HG03571 (cell line): ENCODE results near the gene ERICH6.

Source experiments
- ATAC-seq: cut with Tn5 transposase; IDR thresholded peaks from one replicate; pipeline ENCODE4 v1.9.1; 2021; ENCODE audit not compliant: unreplicated experiment

The ERICH6 gene

GRCh38 chr3:150703756-150704344 lies at the start of gene ERICH6:
Gene ERICH6, minus strand, starts transcription at chr3:150703920. Its CDS starts 22 bp downstream, at chr3:150703898.
- ATAC-seq: peak; percentile 99

DNA sequence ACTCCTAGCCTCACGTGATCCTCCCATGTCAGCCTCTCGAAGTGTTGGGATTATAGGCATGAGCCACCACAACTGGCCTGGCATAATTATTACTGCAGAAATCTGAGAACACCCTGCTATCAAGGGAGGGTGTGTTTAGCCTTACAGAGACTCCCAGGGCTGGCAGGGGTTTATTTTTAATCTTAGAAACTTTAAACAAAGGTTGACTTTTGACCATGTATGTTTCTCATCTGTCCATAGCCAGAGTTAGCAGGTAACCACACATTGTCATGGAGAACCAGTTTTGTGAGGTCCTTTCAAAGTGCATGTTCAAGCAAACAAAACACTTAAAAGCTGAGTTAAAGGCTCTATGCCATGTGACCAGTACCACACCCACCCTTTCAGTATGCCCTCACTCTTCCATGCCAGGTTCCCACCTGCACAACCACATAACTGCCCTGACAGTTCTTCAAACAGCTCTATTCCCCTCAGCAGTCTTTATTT lies 48.1 kb upstream of the ERICH6 start:
- ATAC-seq: no peak

- no peak for ATAC-seq
These were observed 45.5 kb upstream of the ERICH6 start for GRCh38 chr3:150749255-150749654.

- ATAC-seq: no peak
These were observed 44.9 kb upstream of the ERICH6 start for GRCh38 chr3:150748684-150749047.

DNA sequence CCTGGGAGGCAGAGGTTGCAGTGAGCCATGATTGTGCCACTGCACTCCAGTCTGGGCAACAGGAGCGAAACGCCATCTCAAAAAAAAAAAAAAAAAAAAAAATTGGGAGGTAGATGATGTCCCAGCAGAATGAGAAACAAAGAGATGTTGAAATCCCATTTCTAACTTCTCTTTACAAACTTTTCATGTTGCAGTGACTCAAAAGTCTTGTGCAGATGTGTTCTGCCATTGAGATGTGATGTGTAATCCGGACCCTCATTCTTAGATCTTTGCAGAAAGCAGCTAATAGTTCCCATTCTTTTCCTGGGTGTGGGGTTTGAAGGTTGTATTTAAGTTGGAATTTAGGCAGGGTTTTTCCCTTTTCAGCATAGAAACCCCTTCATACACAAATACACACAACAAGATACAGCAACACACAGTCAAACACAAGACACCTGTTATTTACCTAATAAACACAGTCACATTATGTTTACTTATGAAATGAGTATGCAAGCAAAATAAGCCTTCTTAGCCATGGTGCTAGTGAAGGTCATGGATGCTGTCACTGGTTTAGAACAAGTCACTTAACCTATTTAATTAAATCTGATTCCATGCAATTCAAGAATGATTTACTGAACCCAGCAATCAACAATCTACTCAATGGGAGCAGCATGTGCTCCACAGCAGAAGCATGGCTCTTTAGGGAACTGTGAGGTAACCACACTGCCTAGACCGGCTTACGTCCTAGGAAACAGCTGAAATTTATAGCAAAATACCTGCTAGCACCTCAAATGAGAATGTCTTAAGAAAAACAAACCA lies 44.4 kb upstream of the ERICH6 start:
- ATAC-seq: no peak

DNA sequence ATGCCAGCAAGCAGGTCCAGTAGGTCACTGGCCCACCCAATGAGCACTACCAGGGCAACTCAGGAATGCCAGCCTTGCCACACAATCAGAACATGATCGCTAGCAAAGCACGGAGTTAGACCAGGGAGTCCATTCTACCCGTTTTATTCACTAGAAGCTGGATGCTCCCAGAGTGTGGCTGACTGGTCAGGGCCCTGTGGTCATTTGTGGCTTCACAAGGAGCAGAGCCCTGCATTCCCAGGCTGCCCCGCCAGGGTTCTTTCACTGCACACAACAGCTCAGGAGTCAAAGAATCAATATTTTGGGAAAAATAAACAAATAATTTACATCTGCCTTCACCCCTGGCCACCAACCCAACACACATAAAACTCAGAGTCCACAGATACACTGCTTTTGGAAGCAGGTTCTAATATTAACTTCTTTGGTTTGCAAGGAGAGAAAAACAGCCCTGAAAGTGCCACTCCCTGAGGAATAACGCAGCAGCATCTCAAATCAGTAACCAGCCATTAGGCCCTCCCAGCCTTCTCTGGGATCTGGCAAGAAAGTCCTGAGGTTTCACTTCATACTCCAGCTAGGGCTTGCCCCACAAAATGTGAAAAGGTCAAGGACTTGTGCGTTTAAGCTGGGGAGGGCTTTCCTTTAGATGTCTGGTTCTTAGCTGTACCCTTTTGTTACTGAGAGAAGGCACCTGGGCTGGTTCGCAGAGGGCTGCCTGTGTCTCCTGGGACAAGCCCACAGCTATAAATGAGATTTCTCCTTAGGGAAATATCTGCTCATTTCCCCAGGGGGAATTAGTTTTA lies 43.3 kb upstream of the ERICH6 start:
- ATAC-seq: no peak

GRCh38 chr3:150745832-150746231 lies 42.1 kb upstream of the ERICH6 start:
- ATAC-seq: no peak

DNA sequence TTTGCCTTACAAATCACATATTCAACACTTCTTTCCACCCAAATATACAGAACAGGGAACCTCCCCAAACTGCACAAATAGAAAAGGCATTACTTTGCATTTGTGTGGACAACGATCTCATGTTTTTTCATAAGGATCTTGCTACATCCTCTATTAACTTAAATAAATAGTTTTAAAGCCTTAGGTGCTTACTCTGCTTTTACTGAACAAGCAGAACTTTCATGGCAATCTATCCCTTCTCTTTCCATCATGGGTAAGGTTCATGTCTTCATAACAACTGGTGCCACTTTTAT lies 41.1 kb upstream of the ERICH6 start:
- no peak for ATAC-seq

DNA sequence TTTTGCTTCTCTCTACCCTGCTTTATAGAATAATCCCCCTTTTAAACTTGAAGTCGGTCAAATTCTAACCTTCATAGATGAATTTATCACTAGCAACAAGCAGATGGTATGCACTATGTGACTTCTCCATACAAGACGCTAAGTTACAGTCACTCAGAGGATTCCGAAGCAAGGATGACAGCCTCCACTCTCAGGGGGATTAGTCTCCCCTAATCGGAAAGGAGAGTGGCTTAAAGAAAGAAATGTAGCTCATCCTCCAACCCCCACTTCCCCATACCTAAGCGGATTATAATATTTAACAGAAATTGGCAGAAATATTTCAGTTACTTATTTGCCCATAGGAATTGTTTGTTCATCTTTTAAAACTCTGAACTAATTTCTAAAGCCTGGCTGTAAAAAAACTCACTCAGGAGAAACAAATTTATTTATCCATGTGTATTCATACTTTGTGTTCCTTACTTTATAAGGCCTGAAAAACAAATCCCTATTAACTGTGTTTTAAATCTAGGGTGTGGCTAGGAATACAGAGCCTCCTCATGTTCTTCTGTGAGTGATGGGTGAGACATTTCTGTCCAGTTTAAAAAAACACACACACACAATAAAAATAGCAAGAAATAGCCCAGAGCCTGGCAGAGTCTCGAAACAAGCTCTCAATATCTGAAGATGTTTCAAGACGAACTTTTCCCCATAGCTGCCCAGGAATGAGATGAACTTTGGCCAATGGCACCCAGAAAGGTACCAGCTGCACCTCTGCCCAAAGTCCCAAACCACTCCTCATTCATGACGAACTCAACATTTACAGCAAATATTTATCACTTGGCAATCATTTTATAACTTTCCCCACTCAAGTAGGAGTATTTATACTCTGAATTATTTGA lies 40.6 kb upstream of the ERICH6 start:
- ATAC-seq: no peak

- ATAC-seq: no peak
These were observed 39.8 kb upstream of the ERICH6 start for GRCh38 chr3:150743508-150743907.

GRCh38 chr3:150742679-150743078 lies 39.0 kb upstream of the ERICH6 start:
- ATAC-seq: no peak

DNA sequence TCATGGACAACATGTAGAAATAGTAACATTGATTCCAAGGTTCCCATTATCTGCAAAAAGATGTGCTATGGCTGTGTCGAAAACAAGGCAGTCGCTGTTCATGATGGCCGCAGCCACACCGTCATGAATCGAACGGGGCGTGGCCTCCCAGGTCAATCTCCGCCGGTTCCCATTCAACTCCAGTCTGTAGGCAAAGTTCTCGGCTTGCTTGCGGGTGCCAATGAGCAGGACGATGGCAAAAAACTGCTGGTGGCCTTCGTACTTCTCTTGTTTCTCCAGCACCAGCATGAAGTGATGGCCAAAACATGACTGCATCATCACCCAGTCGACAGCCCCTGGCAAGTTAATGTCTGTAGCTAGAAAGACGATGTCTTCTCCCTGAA lies 38.4 kb upstream of the ERICH6 start:
- no peak for ATAC-seq

DNA sequence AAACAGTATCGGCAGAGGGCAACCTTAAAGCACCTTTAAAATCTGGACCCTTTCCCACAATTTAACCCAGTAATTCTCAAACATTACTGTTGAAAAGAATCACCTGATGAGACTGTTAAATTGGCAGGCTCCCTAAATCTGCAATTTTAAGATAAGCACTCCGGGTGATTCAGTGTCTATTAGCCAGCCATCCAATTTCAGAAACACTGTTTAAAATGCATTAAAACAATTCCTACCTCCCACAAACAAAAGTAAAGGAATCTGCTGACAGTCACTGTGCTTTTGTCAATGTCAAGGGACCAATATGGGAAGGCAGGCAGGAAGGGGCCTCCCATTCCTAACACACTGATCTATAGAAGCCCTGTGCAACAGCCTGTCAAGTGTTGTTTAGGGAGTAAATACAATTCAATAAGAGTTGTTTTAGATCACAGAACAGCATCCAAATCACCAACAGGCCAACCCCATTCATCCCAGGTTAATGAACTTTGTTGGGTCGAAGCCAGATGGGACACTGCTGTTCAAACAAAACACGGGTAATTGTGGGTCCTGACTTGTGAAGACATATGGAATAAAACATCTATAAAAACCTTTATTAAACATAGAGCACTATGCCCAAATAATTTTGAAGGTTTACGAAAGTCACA lies 37.9 kb upstream of the ERICH6 start:
- ATAC-seq: no peak

DNA sequence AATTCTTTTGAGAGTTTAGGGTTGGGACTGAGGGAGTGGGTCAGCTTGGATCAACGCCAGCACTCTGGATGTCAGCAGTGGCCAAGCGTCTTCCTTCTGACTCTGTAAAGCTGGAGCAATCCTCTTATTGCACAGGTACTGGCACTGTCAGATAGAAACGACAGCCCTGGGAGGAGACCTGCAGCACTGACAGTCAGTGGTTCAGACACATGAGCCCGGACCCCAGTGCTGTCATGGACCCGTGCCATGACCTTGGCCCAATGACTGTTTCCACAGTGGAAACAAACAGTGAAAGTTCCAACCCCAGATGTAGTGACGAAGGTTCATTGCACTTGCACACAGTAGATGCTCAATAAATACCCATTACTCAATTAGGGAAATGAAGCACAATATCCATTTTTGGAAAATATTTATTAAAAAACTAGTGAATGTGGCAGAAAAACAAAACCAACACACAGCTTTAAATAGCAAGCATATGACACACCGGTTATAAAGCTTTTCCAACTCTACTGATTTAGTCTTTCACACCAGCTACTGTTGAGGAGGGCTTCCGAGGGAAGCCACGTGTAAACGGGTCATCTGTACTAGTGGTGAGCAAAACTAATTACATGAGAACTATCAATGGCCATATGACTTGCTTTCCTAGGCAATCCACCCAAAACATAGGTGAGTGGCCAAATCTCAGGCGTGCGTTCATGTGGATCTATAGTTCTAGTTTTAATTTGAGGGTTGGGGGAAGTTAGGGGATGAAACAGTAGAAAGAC lies 37.2 kb upstream of the ERICH6 start:
- no peak for ATAC-seq

DNA sequence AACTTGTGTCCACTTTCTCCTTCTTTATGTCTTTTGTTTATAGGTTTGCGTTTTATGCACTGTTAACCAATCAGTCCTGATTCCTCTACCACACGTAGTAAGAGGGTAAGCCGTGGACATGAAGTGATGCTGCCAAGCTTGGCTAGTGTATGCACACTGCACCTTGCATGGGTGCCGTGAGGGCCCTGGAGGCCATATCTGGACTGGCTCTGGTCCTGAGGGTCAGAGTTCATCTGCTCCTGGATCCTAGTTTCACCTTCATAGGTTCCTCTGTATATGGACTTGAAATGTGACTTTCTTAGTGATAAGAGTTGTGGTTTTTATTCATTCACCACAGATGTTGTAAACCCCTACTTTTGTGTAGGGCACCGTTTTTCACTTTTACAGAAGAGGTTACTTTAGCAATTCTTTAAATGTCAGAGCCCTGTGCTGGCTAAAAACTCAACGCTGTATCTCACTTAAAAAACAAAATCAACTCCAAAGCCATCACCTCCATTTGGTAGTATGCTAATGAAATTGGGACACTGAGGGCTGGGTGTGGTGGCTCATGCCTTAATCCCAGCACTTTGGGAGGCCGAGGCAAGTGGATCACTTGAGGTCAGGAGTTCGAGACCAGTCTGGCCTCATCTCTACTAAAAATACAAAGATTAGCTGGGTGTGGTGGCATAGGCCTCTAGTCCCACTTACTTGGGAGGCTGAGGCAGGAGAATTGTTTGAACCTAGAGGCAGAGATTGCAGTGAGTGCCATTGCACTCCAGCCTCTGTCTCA lies 36.3 kb upstream of the ERICH6 start:
- peak; percentile 33 for ATAC-seq

GRCh38 chr3:150739200-150739863 lies 35.6 kb upstream of the ERICH6 start:
- ATAC-seq: peak; percentile 33

GRCh38 chr3:150738688-150739087 lies 35.0 kb upstream of the ERICH6 start:
- no peak for ATAC-seq

DNA sequence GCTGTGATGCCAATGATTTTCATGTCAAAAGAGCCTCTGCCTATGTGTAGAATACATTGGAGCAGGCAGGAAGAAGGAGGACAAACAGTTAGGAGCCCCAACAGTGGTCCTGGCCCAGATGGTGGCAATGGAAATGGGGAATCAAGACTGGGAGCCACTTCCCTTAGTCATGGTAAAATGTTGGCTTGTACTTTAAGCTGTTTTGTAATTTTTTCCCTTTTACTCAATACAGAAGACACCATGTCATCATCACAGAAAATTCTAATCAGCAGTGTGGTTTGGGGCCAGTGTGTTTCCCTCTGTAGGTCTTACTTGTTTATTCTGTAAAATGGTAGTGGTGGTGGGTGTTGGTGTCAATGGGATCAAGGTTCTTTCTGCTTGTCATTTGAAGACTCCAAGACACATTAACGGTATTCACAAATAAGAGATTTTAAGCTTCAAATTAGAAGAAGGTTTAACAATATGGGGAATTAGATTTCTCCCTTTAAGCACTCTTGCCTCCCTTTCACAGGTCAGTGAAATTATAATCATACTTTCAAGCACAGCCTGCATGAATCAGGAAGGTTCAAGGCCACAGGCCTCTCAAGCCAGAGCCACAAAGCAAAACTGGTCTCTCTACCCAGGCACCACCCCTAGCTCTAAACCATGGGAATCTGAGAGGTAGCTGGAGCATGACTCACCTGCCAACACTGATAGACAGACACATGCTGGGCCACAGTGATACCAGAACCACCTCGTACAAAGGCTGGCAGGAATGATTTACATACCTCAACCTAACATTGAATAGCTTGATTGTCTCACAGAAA lies 34.4 kb upstream of the ERICH6 start:
- ATAC-seq: no peak
